K562 (cell line): ENCODE measurements around the gene HOXA1. TPM values are rescaled to one million over a fixed set of nuclear protein-coding genes. Genes with fewer than 3 reads are reported as not detected.

Experiments used
- CCNT2 ChIP-seq: IDR thresholded peaks from 2 replicates; pipeline ENCODE4 v1.6.1; 2011; ENCODE audit warnings: borderline replicate concordance, low read depth, mild to moderate bottlenecking, moderate library complexity, mixed read lengths, low read length; ENCODE audit not compliant: insufficient read length; ENCODE audit errors: extremely low read depth
- CEBPB ChIP-seq: fragments of 450-650 bp; IDR thresholded peaks from 2 replicates; pipeline ENCODE4 v1.6.1; 2016; ENCODE audit warnings: missing genetic modification characterization, missing compliant biosample characterization
- CREM ChIP-seq: IDR thresholded peaks from 2 replicates; pipeline ENCODE4 v1.6.1; 2014; ENCODE audit warnings: antibody characterized with exemption, low read depth
- CXXC5 ChIP-seq: fragments of 250-450 bp; sonication (Bioruptor Pico); IDR thresholded peaks from 2 replicates; pipeline ENCODE4 v1.8.0; 2022; ENCODE audit warnings: inconsistent platforms, mild to moderate bottlenecking, moderate library complexity
- DPF2 ChIP-seq: fragments of 450-650 bp; IDR thresholded peaks from 2 replicates; pipeline ENCODE4 v1.6.1; 2016
- GABPA ChIP-seq: fragments of 200-800 bp; sonication (Bioruptor generic); conservative IDR thresholded peaks from 2 replicates; pipeline ENCODE4 v1.6.1; 2016; ENCODE audit warnings: low read depth, missing genetic modification characterization, missing compliant biosample characterization
- HES1 ChIP-seq: fragments of 450-650 bp; IDR thresholded peaks from 2 replicates; pipeline ENCODE4 v1.6.1; 2016; ENCODE audit warnings: low read depth, mild to moderate bottlenecking, moderate library complexity
- ILF3 ChIP-seq: fragments of 450-650 bp; IDR thresholded peaks from 2 replicates; pipeline ENCODE4 v1.6.1; 2018; ENCODE audit warnings: antibody characterized with exemption, mild to moderate bottlenecking, moderate library complexity, borderline replicate concordance
- JUND ChIP-seq, 2 experiments: IDR thresholded peaks; 2 replicates in 1 of 2; 3 replicates in 1 of 2; pipeline ENCODE4 v1.6.1; 2011; ENCODE audit warnings: borderline replicate concordance in 2 of 2, low read depth in 2 of 2, low read length in 2 of 2, improper control_type of control experiment in 1 of 2, missing biosample characterization in 1 of 2, missing genetic modification characterization in 1 of 2, missing genetic modification reagents in 1 of 2
- NFE2 ChIP-seq: IDR thresholded peaks from 2 replicates; pipeline ENCODE4 v1.6.1; 2014; ENCODE audit warnings: antibody characterized with exemption, low read depth
- NFIC ChIP-seq: fragments of 450-650 bp; IDR thresholded peaks from 2 replicates; pipeline ENCODE4 v1.6.1; 2017; ENCODE audit warnings: mild to moderate bottlenecking, inconsistent platforms
- NFRKB ChIP-seq: fragments of 450-650 bp; IDR thresholded peaks from 2 replicates; pipeline ENCODE4 v1.6.1; 2016; ENCODE audit warnings: low read depth
- POLR2H ChIP-seq: IDR thresholded peaks from 2 replicates; pipeline ENCODE4 v1.6.1; 2016; ENCODE audit warnings: missing genetic modification characterization, low read depth, mild to moderate bottlenecking, control low read depth, missing compliant biosample characterization, moderate library complexity
- STAT5A ChIP-seq: IDR thresholded peaks from 2 replicates; pipeline ENCODE4 v1.6.1; 2012; ENCODE audit warnings: low read length, inconsistent platforms, borderline replicate concordance
- TAL1 ChIP-seq: fragments of 450-650 bp; IDR thresholded peaks from 2 replicates; pipeline ENCODE4 v1.6.1; 2016; ENCODE audit warnings: mild to moderate bottlenecking
- TCF3 ChIP-seq: sonication (generic); formaldehyde crosslinking; IDR thresholded peaks from 2 replicates; pipeline ENCODE4 v1.4.0; 2020; ENCODE audit warnings: mild to moderate bottlenecking, missing genetic modification reagents
- ZBTB26 ChIP-seq: fragments of 450-650 bp; formaldehyde crosslinking; IDR thresholded peaks from 2 replicates; pipeline ENCODE4 v1.4.0; 2022; ENCODE audit warnings: missing genetic modification characterization
- ZNF436 ChIP-seq: fragments of 250-450, 450-650 bp; sonication (Bioruptor Pico); formaldehyde crosslinking; IDR thresholded peaks from 2 replicates; pipeline ENCODE4 v1.7.0; 2020; ENCODE audit warnings: mild to moderate bottlenecking
- ZNF589 ChIP-seq: fragments of 200-800 bp; sonication (Bioruptor generic); IDR thresholded peaks from 2 replicates; pipeline ENCODE4 v1.6.1; 2016; ENCODE audit warnings: low read depth, missing genetic modification characterization, missing compliant biosample characterization
- ZNF695 ChIP-seq: fragments of 450-650 bp; formaldehyde crosslinking; IDR thresholded peaks from 2 replicates; pipeline ENCODE4 v1.4.0; 2020; ENCODE audit warnings: mild to moderate bottlenecking, moderate library complexity
- polyA plus RNA-seq, 8 experiments: library from polyadenylated mRNA; depleted of rRNA in 4 of 8; stranded (reverse) in 5 of 8; unstranded in 3 of 8; fragments of >200 nt; fragmentation: Nextera tagmentation in 2 of 8; fragmentation: Illumina TruSeq in 1 of 8; extraction: Ambion mirVana in 2 of 8; extraction: Trizol in 1 of 8; gene quantifications; 2 replicates each; pipeline versions ENCODE4 v1.2.1 to v1.2.3, GENCODE V29; 2011 to 2014; ENCODE audit warnings: inconsistent platforms in 1 of 8, missing spikeins in 1 of 8
- total RNA-seq, 7 experiments: library from RNA; depleted of rRNA in 6 of 7; stranded (reverse); fragments of >200 nt in 6 of 7; fragmentation: Illumina TruSeq in 2 of 7; extraction: Trizol in 2 of 7; gene quantifications; 2 replicates each; pipeline versions ENCODE4 v1.2.1 to v1.2.3, GENCODE V29; 2011 to 2021; ENCODE audit warnings: low replicate concordance in 1 of 7

Gene HOXA1
- total and polyA plus RNA-seq, 9 of the 15 experiments (the other 6 are each of a cell fraction or from before 2014, with no cell fraction given) = 0.03 to 0.63 (median 0.09) TPM; not detected in 4

- peak; percentile 98 for TF ChIP-seq CEBPB
- no peak for TF ChIP-seq ILF3
- TF ChIP-seq JUND (IDR thresholded peaks at IDR 0.05; ENCODE audit: borderline replicate concordance, low read depth, low read length) = 0 out of 2 replicates have a peak, but pooled peaks have one; percentile 45
- TF ChIP-seq JUND (tag; IDR thresholded peaks at IDR 0.05; ENCODE audit: borderline replicate concordance, low read depth, low read length) = peak; percentile 54; the same call in 1 of the 3 replicates
- 0 out of 2 replicates have a peak, but pooled peaks have one; percentile 17 for TF ChIP-seq POLR2H
- TF ChIP-seq TAL1 = peak; percentile 81
- TF ChIP-seq CREM = 0 out of 2 replicates have a peak, but pooled peaks have one; percentile 18
- 0 out of 2 replicates have a peak, but pooled peaks have one; percentile 24 for TF ChIP-seq NFIC
- TF ChIP-seq NFE2 = 0 out of 2 replicates have a peak, but pooled peaks have one; percentile 22
- no peak for TF ChIP-seq GABPA (tag)
- peak; percentile 69 for TF ChIP-seq CCNT2
- peak; percentile 69 for TF ChIP-seq TCF3
- TF ChIP-seq DPF2 = peak; percentile 67
- no peak for TF ChIP-seq ZNF436
- no peak for TF ChIP-seq ZBTB26 (CRISPR knock-in tag)
- TF ChIP-seq ZNF589 = 0 out of 2 replicates have a peak, but pooled peaks have one; percentile 45
- TF ChIP-seq HES1 = peak; percentile 63; the same call in 1 of the 2 replicates
- TF ChIP-seq NFRKB = no peak
- TF ChIP-seq STAT5A = peak; percentile 55; the same call in 1 of the 2 replicates
- TF ChIP-seq CXXC5 = peak; percentile 86
- TF ChIP-seq ZNF695 (CRISPR knock-in tag) = no peak
Measured at GRCh38 chr7:27071622-27072390, 24.0 kb downstream of the HOXA1 start (continued).
